Endothelial cell of umbilical vein (primary cell): ENCODE results near the gene SPRYD7. TPM values are rescaled to one million over a fixed set of nuclear protein-coding genes. Genes with fewer than 3 reads are reported as not detected.

Experiments
- BruUV-seq: library from RNA; stranded (reverse); fragments of 400-500 nt; replicated peaks from 2 replicates; lab custom pipeline; 2021; lab: Mats Ljungman, UMichigan
- CTCF ChIA-PET: fragments of 300-600, 350-600 bp; sonication (Branson Sonifier 250); formaldehyde crosslinking; loops from one replicate; lab custom pipeline; 2021; ENCODE audit warnings: antibody characterized with exemption, inconsistent platforms; lab: Charles Lee
- POLR2A ChIA-PET: fragments of 300-600, 350-600 bp; sonication (Branson Sonifier 250); formaldehyde crosslinking; loops from one replicate; lab custom pipeline; 2021; ENCODE audit warnings: antibody characterized with exemption, inconsistent platforms; lab: Charles Lee
- DNase-seq: peaks from one replicate; pipeline ENCODE4 v3.0.0-alpha.2; 2011; ENCODE audit warnings: low read depth, low spot score
- FAIRE-seq: peaks from 2 replicates; lab custom pipeline; 2011; peaks lifted over from hg19 to GRCh38; lab: Jason Lieb, UNC
- H2AFZ ChIP-seq: 2 replicates; pipeline ENCODE4 v1.6.0; 2012; ENCODE audit warnings: low read depth, low read length, control low read depth, inconsistent platforms
- H3K27ac ChIP-seq: 2 replicates; pipeline ENCODE4 v1.5.1; 2011; ENCODE audit warnings: low read depth, mild to moderate bottlenecking, control low read depth, low read length, moderate library complexity; ENCODE audit not compliant: insufficient read depth
- H3K27me3 ChIP-seq, 2 experiments: 2 replicates each; pipeline versions ENCODE4 v1.6.0 to v1.6.1; 2011; ENCODE audit warnings: low read length in 2 of 2, mixed read lengths in 1 of 2; ENCODE audit not compliant: control insufficient read depth in 2 of 2, insufficient read depth in 2 of 2
- H3K36me3 ChIP-seq, 2 experiments: 2 replicates in 1 of 2; 3 replicates in 1 of 2; pipeline ENCODE4 v1.5.1; 2011; ENCODE audit warnings: low read length in 2 of 2, mild to moderate bottlenecking in 1 of 2, moderate library complexity in 1 of 2; ENCODE audit not compliant: control insufficient read depth in 2 of 2, insufficient read depth in 2 of 2; ENCODE audit errors: extremely low read depth in 1 of 2
- H3K4me1 ChIP-seq: 3 replicates; pipeline ENCODE4 v1.5.1; 2011; ENCODE audit warnings: mild to moderate bottlenecking, low read length; ENCODE audit not compliant: control insufficient read depth, insufficient read depth; ENCODE audit errors: extremely low read depth
- H3K4me2 ChIP-seq: 2 replicates; pipeline ENCODE4 v1.6.1; 2011; ENCODE audit warnings: low read length, control low read depth, mixed read lengths; ENCODE audit not compliant: insufficient read depth
- H3K4me3 ChIP-seq, 3 experiments: fragments of 200-600 bp in 1 of 3; sonication (generic), shearing (Covaris generic) in 1 of 3; replicated peaks in 1 of 3; 2 replicates each; pipeline ENCODE4 v1.5.1; 2011 to 2016; ENCODE audit warnings: control low read depth in 3 of 3, low read length in 3 of 3, mild to moderate bottlenecking in 2 of 3, inconsistent platforms in 1 of 3, low read depth in 1 of 3, moderate library complexity in 1 of 3; ENCODE audit not compliant: insufficient read depth in 1 of 3
- H3K79me2 ChIP-seq: 2 replicates; pipeline ENCODE4 v1.6.0; 2012; ENCODE audit warnings: low read length, inconsistent platforms; ENCODE audit not compliant: control insufficient read depth, insufficient read depth
- H3K9ac ChIP-seq: replicated peaks from 2 replicates; pipeline ENCODE3; 2011; ENCODE audit warnings: low read length, control low read depth; ENCODE audit not compliant: insufficient read depth; ENCODE audit errors: extremely low read depth
- H3K9me1 ChIP-seq: replicated peaks from 3 replicates; pipeline ENCODE4 v1.6.0; 2011; ENCODE audit warnings: mild to moderate bottlenecking, low read length; ENCODE audit not compliant: control insufficient read depth, insufficient read depth; ENCODE audit errors: extremely low read depth
- H3K9me3 ChIP-seq: replicated peaks from 2 replicates; pipeline ENCODE4 v1.5.1; 2012; ENCODE audit warnings: low read length, inconsistent platforms; ENCODE audit not compliant: control insufficient read depth, insufficient read depth
- H4K20me1 ChIP-seq: replicated peaks from 2 replicates; pipeline ENCODE3; 2011; ENCODE audit warnings: mild to moderate bottlenecking, low read length; ENCODE audit not compliant: control insufficient read depth, insufficient read depth; ENCODE audit errors: extremely low read depth
- CTCF ChIP-seq, 2 donors: IDR thresholded peaks; 1 replicate in 1 of 2; 2 replicates in 1 of 2; pipeline ENCODE4 v1.5.1; 2011; ENCODE audit warnings: low read length in 2 of 2, mild to moderate bottlenecking in 2 of 2, moderate library complexity in 2 of 2, control low read depth in 1 of 2, inconsistent platforms in 1 of 2, low read depth in 1 of 2; ENCODE audit not compliant: insufficient read depth in 1 of 2; ENCODE audit errors: extremely low read depth in 1 of 2
- EZH2 ChIP-seq: IDR thresholded peaks from 2 replicates; pipeline ENCODE4 v1.6.1; 2012; ENCODE audit warnings: borderline replicate concordance, low read depth, mild to moderate bottlenecking, moderate library complexity, low read length, inconsistent platforms; ENCODE audit not compliant: severe bottlenecking
- FOS ChIP-seq: IDR thresholded peaks from 2 replicates; pipeline ENCODE4 v1.6.1; 2011; ENCODE audit warnings: mild to moderate bottlenecking, low read length, moderate library complexity, borderline replicate concordance; ENCODE audit not compliant: insufficient read depth
- GATA2 ChIP-seq: IDR thresholded peaks from 2 replicates; pipeline ENCODE4 v1.7.0; 2011; ENCODE audit warnings: low read depth, mild to moderate bottlenecking, moderate library complexity, mixed read lengths, low read length; ENCODE audit not compliant: insufficient read length, insufficient read depth
- JUN ChIP-seq: IDR thresholded peaks from 2 replicates; pipeline ENCODE4 v1.6.1; 2011; ENCODE audit warnings: borderline replicate concordance, low read depth; ENCODE audit not compliant: insufficient read length, insufficient read depth
- MAX ChIP-seq: IDR thresholded peaks from 2 replicates; pipeline ENCODE4 v1.6.1; 2011; ENCODE audit not compliant: insufficient read depth, insufficient read length
- MYC ChIP-seq: IDR thresholded peaks from one replicate; pipeline ENCODE4 v1.6.1; 2011; ENCODE audit warnings: mild to moderate bottlenecking, low read depth, low read length
- POLR2A ChIP-seq: IDR thresholded peaks from 2 replicates; pipeline ENCODE4 v1.6.1; 2012; ENCODE audit warnings: low read depth, mild to moderate bottlenecking, control low read depth, low read length
- POLR2AphosphoS5 ChIP-seq: IDR thresholded peaks from 2 replicates; pipeline ENCODE4 v1.6.1; 2012; ENCODE audit warnings: low read depth, mild to moderate bottlenecking, control low read depth, low read length, moderate library complexity; ENCODE audit not compliant: insufficient read depth
- dilution Hi-C: fragments of 300-500 bp; cut with MboI; formaldehyde crosslinking; loops from one replicate; pipeline ENCODE4 v1.15.0; 2019; ENCODE audit warnings: low sequenced_read_pairs; ENCODE audit not compliant: extremely low pct_ligation_motif_present
- intact Hi-C: fragments of 100-400 bp; cut with micrococcal nuclease; formaldehyde crosslinking; loops from one replicate; pipeline ENCODE4 v1.10.0; 2022
- polyA plus RNA-seq, 4 experiments: library from polyadenylated mRNA; depleted of rRNA in 3 of 4; stranded (reverse) in 3 of 4; unstranded in 1 of 4; fragments of >200 nt; gene quantifications; 2 replicates each; pipeline versions ENCODE4 v1.2.1 to v1.2.3, GENCODE V29; 2011 to 2012; ENCODE audit warnings: missing spikeins in 1 of 4
- total RNA-seq: library from RNA; stranded (reverse); gene quantifications from 2 replicates; pipeline ENCODE4 v1.2.3, GENCODE V29; 2021

SPRYD7 gene
- total and polyA plus RNA-seq, 2 donors (not counting 3 experiments of a cell fraction or from before 2014, with no cell fraction given) = 2.9 to 7.5 TPM

- H3K9me3 ChIP-seq = no peaks in the 10 kb centered on the region
- H3K27ac ChIP-seq = no peak overlapping the region
- intact Hi-C loops (no loop called here), dilution Hi-C loops (no loop called here)
- H3K79me2 ChIP-seq = no peaks in the 10 kb centered on the region
- TF ChIP-seq MYC (no peak), CTCF (IDR thresholded peaks at IDR 0.05; ENCODE audit: extremely low read depth in 1 of 2, insufficient read depth in 1 of 2, low read depth in 1 of 2, low read length in 2 of 2) (no peak), FOS (no peak), MAX (no peak), POLR2AphosphoS5 (no peak), EZH2 (no peak), POLR2A (no peak), GATA2 (no peak), JUN (no peak)
- H4K20me1 ChIP-seq = no peaks in the 10 kb centered on the region
- no peak overlapping the region for H3K4me3 ChIP-seq
- CTCF ChIA-PET = no interaction called here
- no TSS peak for BruUV-seq
- no peak for DNase-seq
- H3K27me3 ChIP-seq = no peaks in the 10 kb centered on the region
- no peaks in the 10 kb centered on the region for H3K4me1 ChIP-seq
- H3K9me1 ChIP-seq = no peaks in the 10 kb centered on the region
- POLR2A ChIA-PET = no interaction called here
- no peaks in the 10 kb centered on the region for H3K36me3 ChIP-seq
- no peak overlapping the region for H2AFZ ChIP-seq
- no peak overlapping the region for H3K9ac ChIP-seq
- no peak for FAIRE-seq
- no peak overlapping the region for H3K4me2 ChIP-seq
Measured at GRCh38 chr13:49904729-49905456, 31.2 kb downstream of the SPRYD7 start.
